Stimulated activated CD4-positive, alpha-beta T cell treated with anti-CD3 and anti-CD28 coated beads, Interleukin-4, amount 100 ng/mL, for 48 hours (primary cell): ENCODE data around the gene ANKRD44.

ENCODE experiments used
- DNase-seq, 2 donors: peaks; one replicate each; pipeline ENCODE4 v3.0.0-alpha.2; 2020; ENCODE audit warnings: low read depth in 2 of 2

The ANKRD44 gene

DNA sequence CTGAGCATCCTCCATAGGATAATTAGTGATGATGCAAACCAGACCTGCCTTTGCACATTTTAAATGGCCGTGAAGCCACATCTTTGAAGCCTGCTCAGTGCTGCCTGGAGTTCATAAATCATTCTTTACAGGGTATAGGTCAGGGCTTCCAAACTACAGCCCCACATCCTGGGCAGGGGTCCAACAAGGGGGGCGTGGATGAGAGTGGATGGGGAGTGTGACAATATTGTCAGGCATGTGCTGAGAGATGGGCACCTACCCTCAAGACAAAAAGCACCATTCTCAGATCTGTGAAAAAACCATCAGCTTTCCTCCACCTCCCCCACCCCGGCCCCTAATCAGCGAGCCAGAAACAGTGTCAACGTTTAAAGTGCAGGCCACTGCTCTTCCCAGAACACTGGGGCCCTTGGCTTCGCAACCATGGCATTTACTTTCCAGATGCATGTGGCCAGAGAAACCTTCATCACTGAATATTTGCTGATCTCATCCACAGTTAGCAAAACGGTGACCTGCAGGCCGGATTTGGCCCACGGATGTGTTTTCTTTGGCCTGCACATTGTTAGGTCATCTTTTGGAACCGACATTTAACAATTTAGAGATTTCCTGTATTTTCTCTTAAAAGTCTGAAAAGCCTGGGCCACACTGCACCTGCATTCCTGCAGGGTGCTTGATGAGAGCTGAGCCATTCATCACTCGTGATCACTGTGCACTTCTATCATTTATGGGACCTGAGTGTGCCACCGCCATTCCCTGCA, 130.7 kb downstream of the ANKRD44 start:
- DNase-seq, result no peak

DNA sequence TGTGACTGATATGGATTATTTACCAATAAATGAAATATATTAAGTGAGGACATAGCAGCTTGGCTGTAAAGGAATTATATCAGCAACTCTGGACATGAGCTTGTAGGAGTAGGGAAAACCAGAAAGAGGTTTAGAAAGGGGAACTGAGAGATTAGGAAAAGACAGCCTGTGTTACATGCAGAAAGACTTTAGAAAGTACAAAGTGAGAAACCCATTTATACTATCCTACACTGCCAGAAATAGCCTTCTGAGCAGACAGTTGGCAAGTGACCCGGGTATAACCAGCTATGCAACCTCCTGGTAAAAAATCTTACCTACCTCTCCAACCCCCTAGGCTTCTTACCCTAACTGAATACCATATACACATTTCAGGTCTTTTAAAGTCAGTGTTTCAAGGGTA, 134.1 kb downstream of the ANKRD44 start:
- DNase-seq, result no peak

DNA sequence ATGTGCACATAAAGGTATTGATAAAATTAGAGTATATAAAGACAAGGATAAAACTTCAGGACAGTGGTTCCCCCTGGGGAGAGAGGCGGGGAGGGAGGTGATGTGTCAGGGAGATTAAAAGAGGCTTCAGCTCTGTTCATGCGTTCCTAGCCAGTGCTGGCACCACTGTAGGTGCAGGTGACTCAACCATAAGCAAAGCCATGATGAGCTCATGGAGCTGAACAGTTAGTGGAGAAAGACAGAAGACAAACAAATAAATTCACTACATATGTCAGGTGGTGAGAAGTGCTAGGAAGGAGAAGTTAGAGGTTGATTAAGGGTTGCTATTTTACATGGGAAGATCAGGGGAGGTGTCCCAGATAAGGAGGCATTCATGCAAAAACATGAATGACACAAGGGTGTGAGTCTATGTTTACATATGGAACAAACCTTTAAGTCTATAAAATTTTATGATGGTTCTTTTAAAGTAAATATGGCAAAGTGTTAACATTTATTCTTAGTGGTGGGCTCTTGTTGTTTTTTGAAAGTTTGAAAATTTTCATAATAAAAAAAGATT, 136.0 kb downstream of the ANKRD44 start:
- DNase-seq, result no peak

- no peak for DNase-seq
Measured at GRCh38 chr2:197171582-197171981, 139.0 kb downstream of the ANKRD44 start.

- DNase-seq, result no peak
Measured at GRCh38 chr2:197170208-197170607, 140.4 kb downstream of the ANKRD44 start.

DNA sequence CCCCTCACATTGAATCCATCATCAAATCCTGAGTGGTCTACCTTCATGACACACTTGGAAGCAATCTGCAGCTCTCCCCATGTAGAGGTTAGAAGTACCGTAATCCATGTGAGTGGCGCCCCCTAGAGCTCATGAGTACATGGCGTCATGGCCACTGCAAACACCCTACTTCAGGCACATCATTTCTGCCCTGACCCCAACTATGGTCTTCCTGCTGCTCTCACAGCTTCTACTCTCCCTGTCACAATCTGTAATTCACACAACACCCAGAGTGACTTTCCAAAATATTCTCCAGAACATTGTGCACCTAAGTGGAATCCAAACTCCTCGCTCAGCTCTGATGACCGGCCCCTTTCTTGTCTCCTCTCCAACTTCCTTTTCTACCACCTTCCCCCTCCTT, 141.9 kb downstream of the ANKRD44 start:
- peak; percentile 73 for DNase-seq

DNA sequence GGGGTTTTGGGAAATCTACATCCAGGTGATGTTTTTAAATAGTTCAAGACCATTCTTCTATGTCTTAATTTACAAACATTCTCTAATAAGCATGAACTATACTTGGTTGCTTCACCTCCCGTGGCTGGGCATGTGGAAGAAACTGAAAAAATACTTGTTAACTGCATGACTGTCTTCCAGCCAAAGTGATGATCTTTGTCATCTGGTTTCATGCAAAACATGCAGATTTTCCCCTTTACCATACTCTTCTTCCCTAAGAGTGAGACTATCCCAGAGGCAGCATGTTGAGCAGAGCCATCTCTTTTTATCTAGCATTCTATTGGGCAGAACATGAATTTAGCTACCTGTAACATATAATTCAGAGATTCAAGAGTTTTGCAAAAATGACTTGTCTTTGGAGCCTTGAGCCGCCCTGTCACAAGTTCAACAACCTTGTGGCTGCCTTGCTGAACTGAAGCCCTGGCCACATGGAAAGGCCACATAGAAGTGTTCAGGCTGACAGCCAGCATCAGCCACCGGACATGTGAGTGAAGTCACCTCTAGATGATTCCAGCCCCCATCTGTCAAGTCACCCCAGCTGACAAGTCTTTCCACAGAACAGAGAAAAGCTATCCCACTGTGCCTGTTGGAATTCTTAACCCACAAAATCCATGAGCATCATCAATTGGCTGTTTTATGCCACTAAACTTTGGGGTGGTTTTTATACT, 142.8 kb downstream of the ANKRD44 start:
- DNase-seq, result no peak

DNA sequence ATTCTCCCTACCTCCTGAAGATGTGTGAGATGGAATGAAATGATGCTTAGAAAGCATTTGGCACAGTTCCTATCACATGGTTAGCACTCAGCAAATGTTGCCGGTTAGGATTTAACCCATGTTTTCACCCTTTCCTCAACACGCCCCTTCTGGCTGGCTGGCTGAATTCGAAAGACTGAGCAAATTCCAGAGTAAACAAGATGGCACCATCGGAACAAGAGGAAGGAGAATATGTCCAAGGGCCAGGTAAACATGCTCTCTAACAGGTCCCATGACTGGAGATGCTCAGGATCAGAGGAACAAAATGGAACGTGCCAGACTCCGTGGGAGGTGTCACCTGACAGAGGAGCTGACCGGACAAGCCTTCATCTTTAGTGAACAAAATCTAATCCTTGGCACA, 145.6 kb downstream of the ANKRD44 start:
- no peak for DNase-seq

DNA sequence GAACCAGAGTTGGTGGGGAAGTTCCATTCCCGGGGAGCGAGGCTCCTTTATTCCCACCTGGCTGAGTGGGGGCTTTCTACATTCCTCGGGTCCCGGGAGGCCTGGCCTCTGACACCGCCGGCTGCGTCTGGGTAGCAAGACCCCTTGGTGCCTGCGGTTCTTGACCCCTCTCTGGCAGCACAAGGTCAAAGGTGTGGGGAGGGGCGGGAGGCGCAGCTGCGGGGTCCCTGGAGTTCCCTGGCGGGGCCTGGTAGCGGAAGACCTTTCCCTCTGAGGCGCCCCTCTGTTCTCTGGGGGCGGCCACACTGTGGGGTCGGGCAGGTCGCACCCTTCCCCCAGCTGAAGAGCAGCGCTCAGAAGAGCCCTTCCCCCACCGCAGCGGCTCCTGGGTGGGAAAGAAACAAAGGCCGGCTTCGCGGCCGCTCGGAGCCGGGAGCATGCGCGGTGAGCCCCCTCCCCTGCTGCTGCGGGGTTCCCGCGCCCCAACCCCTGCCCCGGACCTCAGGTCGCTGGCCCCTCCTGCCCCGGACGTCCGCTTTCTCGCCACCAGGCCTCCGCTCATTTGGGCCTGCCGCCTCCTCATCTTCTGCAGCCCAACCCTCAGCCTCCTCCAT, 146.3 kb downstream of the ANKRD44 start:
- no peak for DNase-seq

DNA sequence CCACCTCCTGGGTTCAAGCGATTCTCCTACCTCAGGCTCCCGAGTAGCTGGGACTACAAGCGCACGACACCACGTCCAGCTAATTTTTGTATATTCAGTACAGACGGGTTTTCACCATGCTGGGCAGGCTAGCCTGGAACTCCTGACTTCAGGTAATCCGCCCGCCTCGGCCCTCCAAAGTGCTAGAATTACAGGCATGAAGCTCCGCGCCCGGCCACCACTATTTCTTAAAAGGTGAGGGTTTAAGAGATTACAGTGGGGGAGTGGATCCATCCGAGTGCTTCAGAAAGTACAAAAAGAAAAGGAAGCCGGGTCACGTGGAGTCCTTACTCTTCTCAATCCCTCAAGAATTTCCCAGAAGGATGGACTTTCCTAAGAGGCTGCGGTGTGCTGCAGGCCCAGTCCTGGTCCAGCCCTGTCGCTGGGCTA, 146.9 kb downstream of the ANKRD44 start:
- no peak for DNase-seq

DNA sequence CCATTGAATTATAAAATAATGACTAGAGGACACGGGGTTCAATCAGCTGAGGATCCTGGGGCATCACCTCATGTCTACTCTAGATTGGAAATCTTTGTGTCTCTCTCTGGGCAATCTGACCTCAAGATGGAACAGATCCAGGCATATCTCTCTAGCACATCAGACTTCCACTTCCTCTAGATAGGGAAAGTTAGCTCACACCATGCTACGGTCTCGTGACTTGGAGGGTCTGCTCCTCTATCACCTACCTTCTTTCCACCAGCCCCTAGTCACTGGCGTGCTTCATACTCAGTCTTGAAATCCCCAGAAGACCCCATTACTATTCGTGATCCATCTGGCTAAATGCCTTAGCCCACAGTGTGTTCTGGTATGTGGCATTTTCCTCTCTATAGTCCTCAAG, 148.8 kb downstream of the ANKRD44 start:
- DNase-seq, result no peak

DNA sequence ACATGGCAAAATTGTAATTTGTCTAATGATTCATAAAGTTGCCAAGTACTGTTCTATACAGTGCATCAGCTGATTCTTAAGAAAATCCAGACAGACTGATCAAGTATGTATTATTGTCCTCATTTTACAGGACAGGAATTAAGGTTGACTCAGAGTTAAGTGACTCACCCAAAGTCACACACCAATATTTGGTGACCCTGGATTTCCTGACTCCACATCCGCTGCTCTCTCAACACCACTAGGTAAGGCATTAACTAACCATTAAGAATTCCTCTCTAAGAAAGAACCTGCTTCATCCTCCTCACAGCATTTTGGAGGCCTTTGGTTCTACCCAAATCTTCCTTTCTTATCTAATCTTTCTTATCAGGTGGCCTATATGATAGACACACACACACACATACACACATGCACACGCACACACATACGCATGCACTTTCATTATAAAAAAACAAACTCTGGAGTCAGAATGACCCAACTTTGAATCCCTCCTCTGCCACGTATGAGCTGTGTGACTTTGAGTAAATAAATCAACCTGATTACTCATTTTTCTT, 150.8 kb downstream of the ANKRD44 start:
- DNase-seq, result peak in 1 of 2 donors; percentile 12

DNA sequence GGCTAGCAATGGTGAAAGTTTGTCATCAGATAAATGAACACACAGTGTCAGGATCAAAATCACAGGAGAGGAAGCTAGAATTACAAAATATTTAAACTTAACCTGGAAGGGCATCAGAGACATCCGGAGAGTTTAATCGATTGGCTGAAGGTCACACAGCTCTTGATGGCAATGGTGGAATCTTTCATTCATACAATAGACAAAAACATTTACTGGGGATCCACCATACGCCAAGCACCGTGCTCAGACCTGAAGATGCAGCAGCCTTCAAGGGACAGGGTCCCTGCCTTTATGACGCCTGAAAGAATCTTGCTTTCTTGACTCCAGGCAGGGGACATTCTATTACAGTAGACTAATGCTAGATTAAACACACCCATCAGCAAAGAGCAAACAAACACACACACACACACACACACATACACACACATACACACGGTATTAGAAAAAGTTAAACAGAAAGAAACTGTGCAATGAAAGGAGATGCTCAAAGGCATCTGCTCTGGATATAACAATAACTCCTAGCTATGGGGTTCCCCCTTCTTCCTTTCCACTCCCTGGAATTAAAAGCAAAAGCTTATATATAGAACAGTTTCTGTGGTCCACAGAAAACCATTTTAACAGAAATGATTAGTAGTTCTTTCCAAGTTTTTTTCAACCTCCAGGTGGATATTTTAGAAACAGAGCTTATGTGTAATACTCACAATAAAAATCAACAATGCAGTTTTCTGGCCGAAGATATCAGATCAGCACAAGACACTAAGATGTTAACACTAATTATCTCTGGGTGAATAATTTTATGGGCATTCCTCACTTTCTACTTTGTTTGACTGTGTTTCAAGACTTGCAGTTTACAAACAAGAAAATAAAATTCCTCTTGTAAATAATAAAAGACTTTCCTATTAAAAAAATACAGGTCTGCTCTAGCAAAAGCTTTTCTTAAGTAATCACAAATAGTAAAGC, 151.7 kb downstream of the ANKRD44 start:
- DNase-seq, result no peak

DNA sequence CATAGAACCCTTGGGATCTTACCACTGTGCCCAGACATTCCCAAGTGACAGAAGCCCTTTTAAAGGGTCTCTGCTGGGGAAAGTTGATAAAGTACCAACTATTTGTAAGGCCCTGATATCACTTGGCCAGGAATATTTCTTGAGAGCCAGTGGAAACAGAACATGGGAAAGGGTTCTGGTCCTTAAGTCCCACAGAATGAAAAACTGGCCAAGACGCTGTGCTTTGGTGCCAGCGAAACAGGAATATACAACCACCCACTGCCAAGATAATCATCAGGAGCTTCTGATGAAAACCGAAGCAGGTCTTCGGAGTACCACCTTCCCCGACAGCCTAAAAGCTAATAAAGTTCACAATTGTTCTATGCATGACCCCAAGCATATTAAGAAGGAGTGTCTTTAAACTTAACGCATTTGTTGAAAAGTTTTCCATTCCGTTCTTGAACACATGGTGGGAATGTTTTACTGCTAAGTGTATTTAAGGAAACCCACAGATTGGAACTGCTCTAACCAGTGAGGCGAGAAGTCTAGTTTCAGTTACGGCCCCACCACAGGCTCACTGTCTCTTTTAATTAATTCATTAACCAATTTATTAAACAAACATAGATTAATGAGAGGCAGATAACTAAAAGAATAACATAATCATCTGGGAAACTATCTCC, 152.6 kb downstream of the ANKRD44 start:
- no peak for DNase-seq

DNA sequence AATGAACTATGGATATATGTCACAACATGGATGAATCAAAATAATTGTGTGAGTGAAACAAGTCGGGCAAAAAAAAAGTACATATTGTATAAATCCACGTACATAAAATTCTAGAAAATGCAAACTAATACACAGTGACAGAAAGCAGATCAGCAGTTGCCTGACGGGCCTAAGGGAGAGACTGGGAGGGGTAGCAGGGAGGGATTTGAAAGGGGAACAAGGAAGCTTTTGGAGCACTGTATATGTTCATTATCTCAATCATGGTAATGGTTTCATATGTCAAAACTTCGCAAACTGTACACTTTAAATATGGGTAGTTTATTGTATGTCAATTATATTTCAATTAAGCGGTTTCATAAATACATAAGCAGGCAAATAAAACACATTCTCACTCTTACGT, 153.8 kb downstream of the ANKRD44 start:
- DNase-seq, result no peak

DNA sequence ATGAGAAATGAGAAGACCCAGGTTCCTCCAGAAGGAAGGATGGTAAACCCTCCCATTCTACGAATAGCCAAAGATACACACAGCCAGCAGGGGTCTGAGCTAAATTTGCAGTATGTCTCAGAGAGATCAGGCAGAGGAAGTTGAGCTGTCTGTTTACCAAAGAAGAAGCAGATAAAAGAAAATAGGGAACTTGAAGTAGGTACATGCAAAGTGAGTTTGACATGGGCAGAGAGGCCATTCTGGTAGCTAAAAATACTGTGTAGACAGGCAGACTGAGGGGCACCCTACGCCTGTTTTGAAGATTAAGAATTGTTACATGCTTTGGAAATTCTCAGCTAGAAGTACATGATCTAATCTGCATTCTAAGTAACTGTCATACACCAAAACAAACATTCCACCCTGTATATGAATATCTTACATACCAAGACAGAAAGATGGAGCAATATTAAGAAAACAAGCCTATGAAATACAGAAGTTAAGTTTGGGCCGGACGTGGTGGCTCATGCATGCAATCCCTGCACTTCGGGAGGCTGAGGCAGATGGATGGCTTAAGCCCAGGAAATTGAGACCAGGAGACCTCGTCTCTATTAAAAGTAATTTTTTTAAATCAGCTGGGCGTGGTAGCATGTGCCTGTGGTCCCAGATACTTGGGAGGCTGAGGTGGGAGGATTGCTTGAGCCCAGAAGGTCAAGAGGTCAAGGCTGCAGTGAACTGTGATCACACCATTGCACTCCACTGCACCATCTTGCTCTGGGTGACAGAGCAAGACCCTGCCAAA, 157.9 kb downstream of the ANKRD44 start:
- no peak for DNase-seq

- DNase-seq, result no peak
Measured at GRCh38 chr2:197149546-197149945, 161.0 kb downstream of the ANKRD44 start.

DNA sequence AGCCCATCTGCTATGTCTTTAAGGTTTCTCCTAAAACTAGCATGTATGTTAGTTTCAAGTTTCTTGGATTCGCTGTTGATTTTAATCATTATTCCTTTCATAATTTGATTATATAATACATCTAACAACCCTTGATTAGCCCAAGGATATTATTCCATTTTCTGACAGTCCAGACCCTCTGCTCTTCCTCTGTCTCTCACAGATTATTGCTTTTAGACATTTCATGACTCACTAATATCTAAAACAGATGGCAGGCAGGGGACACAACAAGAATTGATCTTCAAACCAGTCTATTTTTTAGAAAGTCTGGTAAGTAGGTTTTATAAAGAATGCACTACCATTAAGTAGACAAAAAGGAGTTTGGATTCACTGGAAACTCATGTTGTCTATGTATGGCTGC, 162.2 kb downstream of the ANKRD44 start:
- no peak for DNase-seq

- no peak for DNase-seq
Measured at GRCh38 chr2:197147942-197148341, 162.6 kb downstream of the ANKRD44 start.

DNA sequence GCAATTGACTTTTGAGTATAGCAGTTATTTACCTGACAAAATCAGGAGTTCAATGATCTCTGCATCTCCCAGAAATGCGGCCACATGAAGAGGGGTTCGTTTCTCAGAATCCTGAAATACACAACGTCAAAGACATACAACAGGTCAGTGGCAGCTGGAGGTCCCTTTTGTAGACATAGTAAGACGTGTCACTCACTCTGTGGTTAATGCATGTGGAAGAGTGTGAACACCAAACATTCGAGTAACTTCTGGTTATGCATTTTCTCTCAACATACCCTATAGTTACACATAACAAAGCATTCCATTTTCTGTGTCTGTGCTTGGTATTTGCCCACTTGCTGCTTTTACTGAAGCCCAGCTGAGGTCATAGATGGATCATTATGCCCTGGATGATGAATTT, 163.6 kb downstream of the ANKRD44 start:
- no peak for DNase-seq
